HUES64 (cell line): Measurements from ENCODE around the gene CBLC.

Source experiments
- H3K27ac ChIP-seq: 2 replicates; pipeline ENCODE4 v1.7.0; 2013; ENCODE audit warnings: low read depth, low read length, inconsistent platforms
- H3K27me3 ChIP-seq: 2 replicates; pipeline ENCODE4 v1.6.1; 2013; ENCODE audit warnings: mild to moderate bottlenecking, low read length; ENCODE audit not compliant: insufficient read depth
- H3K36me3 ChIP-seq: 2 replicates; pipeline ENCODE4 v1.6.1; 2013; ENCODE audit warnings: mild to moderate bottlenecking, low read length; ENCODE audit not compliant: insufficient read depth
- H3K4me1 ChIP-seq: 2 replicates; pipeline ENCODE4 v1.6.1; 2013; ENCODE audit warnings: mild to moderate bottlenecking, low read length, moderate library complexity; ENCODE audit not compliant: insufficient read depth
- H3K4me3 ChIP-seq: 2 replicates; pipeline ENCODE4 v1.5.1; 2013; ENCODE audit warnings: mild to moderate bottlenecking, low read length, moderate library complexity
- H3K9ac ChIP-seq: 2 replicates; pipeline ENCODE4 v1.6.1; 2013; ENCODE audit warnings: mild to moderate bottlenecking, low read depth, low read length
- H3K9me3 ChIP-seq: 2 replicates; pipeline ENCODE4 v1.6.1; 2013; ENCODE audit warnings: low read depth, low read length; ENCODE audit not compliant: insufficient read depth
- WGBS: fragments of 150-250, 120-280 bp; methylation state at CpG from one replicate; pipeline ENCODE4 v1.1.7; 2013; ENCODE audit warnings: missing lambda C conversion rate; 5-methylcytosine and 5-hydroxymethylcytosine counted together

The CBLC gene

DNA sequence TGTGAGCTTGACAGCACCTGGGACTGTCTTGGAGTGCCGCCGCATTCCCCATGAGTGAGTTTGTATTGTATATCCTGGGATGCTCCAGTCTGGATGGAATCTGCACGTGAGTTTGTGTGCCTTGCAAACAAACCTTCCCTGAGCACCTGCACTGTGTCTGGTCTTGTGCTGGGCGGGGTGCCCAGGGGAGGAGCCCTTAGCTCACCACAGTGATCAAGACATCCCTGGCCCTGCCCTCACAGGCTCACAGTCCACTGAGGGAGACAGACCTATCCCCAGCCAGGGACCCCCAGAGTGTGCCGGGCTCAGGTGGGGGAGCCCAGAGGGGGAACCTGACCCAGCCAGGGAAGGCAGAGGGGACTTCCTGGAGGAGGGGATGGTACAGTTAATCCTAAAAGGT is 29.5 kb downstream of the CBLC start:
- Histone ChIP-seq H3K27me3 (peaks cover 31% of the 10 kb centered on the region), H3K9me3 (no peaks in the 10 kb centered on the region), H3K36me3 (peaks cover 3% of the 10 kb centered on the region; the same call in 1 of the 2 replicates), H3K9ac (no peak overlapping the region), H3K4me3 (no peak overlapping the region), H3K27ac (no peak overlapping the region; the same call in 1 of the 2 replicates), H3K4me1 (peaks cover 18% of the 10 kb centered on the region)
- 82% methylated on average over 5 of the region's 5 CpGs for WGBS

- WGBS = 35% methylated on average over 11 of the region's 14 CpGs
- Histone ChIP-seq H3K4me1 (peaks cover 18% of the 10 kb centered on the region), H3K36me3 (peaks cover 3% of the 10 kb centered on the region; the same call in 1 of the 2 replicates), H3K9me3 (no peaks in the 10 kb centered on the region), H3K27ac (peak overlapping the region; percentile 80), H3K27me3 (peaks cover 24% of the 10 kb centered on the region), H3K9ac (peak overlapping the region; percentile 78; the same call in 1 of the 2 replicates), H3K4me3 (peak overlapping the region; percentile 84)
These were observed 30.2 kb downstream of the CBLC start for GRCh38 chr19:44807652-44808462.

- H3K4me3 ChIP-seq = peak within 1 kb of the TSS; percentile 84
- peaks cover 18% of the 10 kb centered on the region for H3K4me1 ChIP-seq
- WGBS = 2% methylated on average over 59 of the region's 59 CpGs
- peaks cover 22% of the 10 kb centered on the region for H3K27me3 ChIP-seq
- H3K36me3 ChIP-seq = peaks cover 7% of the 10 kb centered on the region
- peak within 1 kb of the TSS; percentile 83 for H3K9ac ChIP-seq
- H3K9me3 ChIP-seq = no peaks in the 10 kb centered on the region
- peak within 1 kb of the TSS; percentile 80 for H3K27ac ChIP-seq
These were observed 31.0 kb downstream of the CBLC start, which contains the start of gene BCAM for GRCh38 chr19:44808463-44809371. Gene BCAM, plus strand, starts transcription at chr19:44809103. Its CDS starts 22 bp downstream, at chr19:44809125.

- H3K4me3 ChIP-seq = peak overlapping the region; percentile 84
- H3K36me3 ChIP-seq = peaks cover 15% of the 10 kb centered on the region
- no peaks in the 10 kb centered on the region for H3K9me3 ChIP-seq
- peak overlapping the region; percentile 83 for H3K9ac ChIP-seq
- H3K27me3 ChIP-seq = peaks cover 12% of the 10 kb centered on the region
- 50% methylated on average over 6 of the region's 7 CpGs for WGBS
- H3K27ac ChIP-seq = no peak overlapping the region
- peaks cover 18% of the 10 kb centered on the region for H3K4me1 ChIP-seq
These were observed 32.0 kb downstream of the CBLC start for GRCh38 chr19:44809577-44810233.

DNA sequence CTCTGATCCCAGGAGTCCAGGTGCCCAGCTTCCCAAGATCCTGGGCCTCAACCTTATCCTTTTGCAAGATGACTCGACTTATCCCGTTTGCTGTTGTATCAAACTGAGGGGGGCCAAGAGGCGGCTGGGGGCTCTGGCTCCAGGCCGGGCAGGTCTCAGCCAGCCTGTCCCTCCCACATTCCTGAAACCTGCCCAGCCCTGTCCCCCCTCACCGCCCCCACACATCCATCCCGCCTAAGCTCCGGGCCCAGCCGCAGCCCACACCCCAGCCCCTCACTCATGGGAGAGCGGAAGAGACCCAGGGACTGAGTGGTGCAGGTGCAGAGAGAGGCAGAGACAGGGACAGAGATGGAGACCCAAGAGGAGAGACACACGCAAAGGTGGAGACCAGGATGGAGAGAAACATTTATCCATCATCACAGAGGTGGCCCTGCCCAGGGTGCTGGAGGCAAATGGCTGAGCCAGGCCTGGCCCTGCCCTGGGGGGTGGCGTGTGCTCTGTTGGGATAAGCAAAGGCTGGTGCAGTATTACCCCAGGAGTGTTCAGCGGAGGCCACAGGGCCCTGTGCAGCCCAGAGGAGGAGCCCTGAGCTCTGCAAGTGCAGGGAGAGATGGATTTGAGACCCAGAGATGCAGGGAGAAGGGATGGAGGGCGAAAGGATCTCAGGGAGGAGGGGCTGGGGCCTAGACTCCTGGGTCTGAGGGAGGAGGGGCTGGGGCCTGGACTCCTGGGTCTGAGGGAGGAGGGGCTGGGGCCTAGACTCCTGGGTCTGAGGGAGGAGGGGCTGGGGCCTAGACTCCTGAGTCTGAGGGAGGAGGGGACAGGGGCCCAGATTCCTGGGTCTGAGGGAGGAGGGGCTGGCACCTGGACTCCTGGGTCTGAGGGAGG is 32.8 kb downstream of the CBLC start:
- Histone ChIP-seq H3K4me3 (peak overlapping the region; percentile 30; the same call in 1 of the 2 replicates), H3K9ac (no peak overlapping the region), H3K9me3 (no peaks in the 10 kb centered on the region), H3K27ac (no peak overlapping the region), H3K36me3 (peaks cover 23% of the 10 kb centered on the region), H3K4me1 (peaks cover 18% of the 10 kb centered on the region), H3K27me3 (peaks cover 5% of the 10 kb centered on the region; the same call in 1 of the 2 replicates)
- WGBS = 67% methylated on average over 10 of the region's 13 CpGs

- H3K9me3 ChIP-seq = no peaks in the 10 kb centered on the region
- H3K27ac ChIP-seq = no peak overlapping the region
- WGBS = 92% methylated on average over 7 of the region's 7 CpGs
- peaks cover 5% of the 10 kb centered on the region; the same call in 1 of the 2 replicates for H3K27me3 ChIP-seq
- peaks cover 24% of the 10 kb centered on the region for H3K36me3 ChIP-seq
- no peak overlapping the region for H3K4me3 ChIP-seq
- H3K9ac ChIP-seq = no peak overlapping the region
- H3K4me1 ChIP-seq = peaks cover 18% of the 10 kb centered on the region
These were observed 33.4 kb downstream of the CBLC start for GRCh38 chr19:44811122-44811419.

GRCh38 chr19:44812142-44812718 is 34.5 kb downstream of the CBLC start:
- Histone ChIP-seq H3K36me3 (peaks cover 24% of the 10 kb centered on the region), H3K4me1 (peaks cover 18% of the 10 kb centered on the region), H3K9me3 (no peaks in the 10 kb centered on the region), H3K9ac (no peak overlapping the region), H3K27me3 (peaks cover 5% of the 10 kb centered on the region; the same call in 1 of the 2 replicates), H3K27ac (no peak overlapping the region), H3K4me3 (no peak overlapping the region)
- 92% methylated on average over 28 of the region's 28 CpGs for WGBS

- no peaks in the 10 kb centered on the region for H3K9me3 ChIP-seq
- WGBS = 88% methylated on average over 38 of the region's 38 CpGs
- H3K27ac ChIP-seq = no peak overlapping the region
- peaks cover 24% of the 10 kb centered on the region for H3K36me3 ChIP-seq
- 0 out of 2 replicates have a peak, but pooled peaks cover 5% of the 10 kb centered on the region for H3K27me3 ChIP-seq
- no peak overlapping the region for H3K4me3 ChIP-seq
- no peak overlapping the region for H3K9ac ChIP-seq
- peaks cover 13% of the 10 kb centered on the region for H3K4me1 ChIP-seq
These were observed 35.6 kb downstream of the CBLC start for GRCh38 chr19:44813070-44813840.

GRCh38 chr19:44813841-44814470 is 36.3 kb downstream of the CBLC start:
- Histone ChIP-seq H3K9ac (no peak overlapping the region), H3K9me3 (no peaks in the 10 kb centered on the region), H3K27ac (no peak overlapping the region), H3K4me1 (peaks cover 13% of the 10 kb centered on the region), H3K27me3 (0 out of 2 replicates have a peak, but pooled peaks cover 5% of the 10 kb centered on the region), H3K36me3 (peaks cover 26% of the 10 kb centered on the region), H3K4me3 (no peak overlapping the region)
- 95% methylated on average over 16 of the region's 16 CpGs for WGBS
